Fibroblast of villous mesenchyme (primary cell): ENCODE data around the gene DCAF7. TPM values are rescaled to one million over a fixed set of nuclear protein-coding genes. Genes with fewer than 3 reads are reported as not detected.
A peak's percentile ranks its signal among the peaks of the same experiment; 100 is the strongest.

Experiments
- DNase-seq: peaks from one replicate; pipeline ENCODE4 v3.0.0-alpha.2; 2010; ENCODE audit warnings: low read depth
- H3K4me3 ChIP-seq: 2 replicates; pipeline ENCODE4 v1.5.1; 2011; ENCODE audit warnings: low read depth, mild to moderate bottlenecking, low read length
- total RNA-seq: library from RNA; depleted of rRNA; stranded (reverse); fragments of >200 nt; gene quantifications from 2 replicates; pipeline ENCODE4 v1.2.3, GENCODE V29; 2012
- TF ChIP-seq, protein P1 (sequence below): IDR thresholded peaks from 2 replicates; pipeline ENCODE4 v1.5.1; 2012; ENCODE audit warnings: low read depth, mild to moderate bottlenecking, low read length; ENCODE audit not compliant: insufficient read depth

DCAF7 gene
- total RNA-seq, 1 donor = 52.7 TPM

DNA sequence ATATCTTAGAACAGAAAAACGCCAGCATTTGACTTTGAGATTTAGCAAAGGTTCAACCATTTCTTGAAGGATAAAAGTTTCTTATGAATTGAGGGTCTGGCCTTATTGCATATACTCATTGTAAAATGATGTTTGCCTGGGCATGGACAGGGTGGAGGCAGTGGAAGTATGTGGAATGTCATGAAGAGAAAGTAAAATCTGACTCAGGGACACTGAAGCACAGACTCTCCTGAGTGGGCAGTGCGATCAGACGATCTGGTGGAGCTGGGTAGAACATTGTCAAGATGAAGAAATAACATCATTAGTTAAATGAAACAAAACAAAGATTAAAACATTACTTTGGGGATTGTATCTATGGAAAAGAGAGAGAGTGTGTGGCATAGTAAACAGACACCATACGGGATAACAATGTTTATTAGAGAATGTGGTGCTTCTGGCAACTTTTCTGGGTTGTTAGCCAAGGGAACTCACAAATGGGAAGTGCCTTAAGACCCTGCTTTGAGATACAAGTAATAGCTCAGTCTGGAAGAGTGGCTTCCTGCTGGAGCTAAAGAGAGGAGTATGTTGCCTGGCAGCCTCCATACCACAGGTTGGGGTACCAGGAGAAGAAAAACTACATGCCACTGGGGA lies 76.4 kb downstream of the DCAF7 start:
- H3K4me3 ChIP-seq = no peak overlapping the region
- TF ChIP-seq, protein P1, sequence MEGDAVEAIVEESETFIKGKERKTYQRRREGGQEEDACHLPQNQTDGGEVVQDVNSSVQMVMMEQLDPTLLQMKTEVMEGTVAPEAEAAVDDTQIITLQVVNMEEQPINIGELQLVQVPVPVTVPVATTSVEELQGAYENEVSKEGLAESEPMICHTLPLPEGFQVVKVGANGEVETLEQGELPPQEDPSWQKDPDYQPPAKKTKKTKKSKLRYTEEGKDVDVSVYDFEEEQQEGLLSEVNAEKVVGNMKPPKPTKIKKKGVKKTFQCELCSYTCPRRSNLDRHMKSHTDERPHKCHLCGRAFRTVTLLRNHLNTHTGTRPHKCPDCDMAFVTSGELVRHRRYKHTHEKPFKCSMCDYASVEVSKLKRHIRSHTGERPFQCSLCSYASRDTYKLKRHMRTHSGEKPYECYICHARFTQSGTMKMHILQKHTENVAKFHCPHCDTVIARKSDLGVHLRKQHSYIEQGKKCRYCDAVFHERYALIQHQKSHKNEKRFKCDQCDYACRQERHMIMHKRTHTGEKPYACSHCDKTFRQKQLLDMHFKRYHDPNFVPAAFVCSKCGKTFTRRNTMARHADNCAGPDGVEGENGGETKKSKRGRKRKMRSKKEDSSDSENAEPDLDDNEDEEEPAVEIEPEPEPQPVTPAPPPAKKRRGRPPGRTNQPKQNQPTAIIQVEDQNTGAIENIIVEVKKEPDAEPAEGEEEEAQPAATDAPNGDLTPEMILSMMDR = no peak
- peak; percentile 26 for DNase-seq

GRCh38 chr17:63629627-63630026 lies 79.3 kb downstream of the DCAF7 start:
- TF ChIP-seq, protein P1 = no peak
- DNase-seq = no peak

GRCh38 chr17:63631062-63631461 lies 80.8 kb downstream of the DCAF7 start:
- no peak overlapping the region for H3K4me3 ChIP-seq
- no peak for DNase-seq
- TF ChIP-seq, protein P1 = no peak

More at GRCh38 chr17:63629627-63630026, 79.3 kb downstream of the DCAF7 start:
- no peak overlapping the region for H3K4me3 ChIP-seq

- no peak for DNase-seq
- TF ChIP-seq, protein P1 = no peak
- H3K4me3 ChIP-seq = no peak overlapping the region
These were observed 81.3 kb downstream of the DCAF7 start for GRCh38 chr17:63631626-63632025.

DNA sequence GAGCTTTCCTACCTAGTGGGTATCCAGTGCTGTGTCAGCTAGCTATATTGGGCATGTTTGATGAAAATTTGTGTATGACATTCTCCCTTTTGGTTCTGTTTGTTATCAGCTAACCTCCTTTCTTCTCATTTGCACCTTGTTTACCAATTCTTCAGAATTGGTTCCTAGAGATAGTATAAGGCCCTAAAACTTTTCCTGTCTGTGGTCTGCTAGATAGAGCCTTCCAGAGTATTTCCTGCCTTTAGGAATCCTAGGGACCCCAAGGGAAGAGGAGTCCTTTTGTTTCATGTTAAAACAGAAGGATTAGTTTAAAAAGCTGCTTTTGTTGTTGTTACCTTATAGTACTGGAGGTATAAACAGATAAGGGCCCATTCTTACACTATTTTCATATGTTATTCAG lies 83.5 kb downstream of the DCAF7 start:
- DNase-seq = no peak
- no peak overlapping the region for H3K4me3 ChIP-seq
- TF ChIP-seq, protein P1 = no peak

DNA sequence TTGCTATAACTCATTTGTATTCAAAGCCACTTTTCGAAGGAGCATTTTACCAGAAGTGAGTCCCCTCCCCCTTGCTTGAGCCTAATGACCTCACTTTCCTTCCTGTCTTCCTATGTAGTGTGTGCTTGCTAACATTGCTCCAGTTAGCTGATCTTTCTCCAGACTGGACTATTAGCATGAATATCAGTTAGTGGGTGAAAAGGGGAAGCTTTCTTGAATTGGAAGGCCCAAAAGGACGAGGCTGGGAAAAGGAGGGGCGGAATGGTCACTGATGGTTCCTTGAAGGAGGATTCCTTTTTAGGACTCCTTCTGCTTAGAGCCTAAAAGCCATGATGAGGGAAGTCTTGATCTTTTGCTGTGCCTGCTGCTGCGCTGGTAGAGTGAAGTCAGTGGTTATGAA lies 83.9 kb downstream of the DCAF7 start:
- DNase-seq = no peak
- TF ChIP-seq, protein P1 = no peak
- H3K4me3 ChIP-seq = no peak overlapping the region

- no peak overlapping the region for H3K4me3 ChIP-seq
- DNase-seq = no peak
- TF ChIP-seq, protein P1 = no peak
These were observed 84.5 kb downstream of the DCAF7 start for GRCh38 chr17:63634816-63635215.
